HG03575 (cell line): ENCODE data around the gene SGIP1.
A peak's percentile ranks its signal among the peaks of the same experiment; 100 is the strongest.

Experiments
- ATAC-seq: cut with Tn5 transposase; IDR thresholded peaks from one replicate; pipeline ENCODE4 v1.9.1; 2021; ENCODE audit not compliant: unreplicated experiment, insufficient number of reproducible peaks, low FRiP score; ENCODE audit errors: extremely low read depth

SGIP1 gene

DNA sequence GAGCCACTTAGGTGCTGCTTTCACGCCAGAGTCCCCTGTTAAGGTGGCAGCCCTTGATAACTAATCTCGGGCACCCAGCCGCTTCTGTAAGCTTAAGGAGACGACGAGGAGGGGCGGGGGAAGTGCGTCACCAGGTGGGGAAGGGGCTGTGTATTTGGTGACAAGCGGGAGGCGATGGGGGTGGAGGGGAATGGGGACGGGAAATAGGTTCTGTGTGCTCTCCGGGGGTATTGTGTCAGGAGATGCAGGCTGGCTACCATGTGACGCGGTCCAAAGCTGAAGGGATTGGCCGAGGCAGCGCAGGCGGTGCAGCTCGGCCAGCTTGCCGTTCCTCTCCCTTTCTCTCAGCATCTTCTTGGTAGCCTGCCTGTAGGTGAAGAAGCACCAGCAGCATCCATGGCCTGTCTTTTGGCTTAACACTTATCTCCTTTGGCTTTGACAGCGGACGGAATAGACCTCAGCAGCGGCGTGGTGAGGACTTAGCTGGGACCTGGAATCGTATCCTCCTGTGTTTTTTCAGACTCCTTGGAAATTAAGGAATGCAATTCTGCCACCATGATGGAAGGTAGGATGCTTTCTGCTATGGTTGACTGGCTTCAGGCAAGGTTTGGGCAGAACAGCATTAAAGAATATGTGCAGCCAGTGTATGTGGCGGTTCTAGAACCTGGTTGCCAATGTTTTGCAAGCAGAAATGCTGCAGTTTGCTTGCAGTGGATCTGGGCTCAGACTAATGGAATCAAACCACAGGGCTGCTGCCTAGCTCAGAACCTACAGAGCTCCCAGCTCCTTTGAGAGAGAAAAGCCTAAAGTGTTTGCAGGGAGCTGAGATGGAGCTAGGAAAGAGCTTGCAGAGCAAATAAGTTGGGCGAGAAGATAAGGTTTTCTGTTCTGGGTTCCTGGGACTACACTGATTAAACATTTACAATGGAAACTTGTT lies at the start of gene SGIP1:
Gene SGIP1 (plus strand): TSS at position 350 of the 937 bp plus-strand sequence. CDS start 206 bp downstream, at position 556.
- ATAC-seq, result no peak

- ATAC-seq, result no peak
Observed at GRCh38 chr1:66489151-66489550, 44.8 kb upstream of the SGIP1 start.

- ATAC-seq, result no peak
Observed at GRCh38 chr1:66489972-66490601, 43.9 kb upstream of the SGIP1 start.

GRCh38 chr1:66490816-66491215 lies 43.1 kb upstream of the SGIP1 start:
- ATAC-seq, result peak; percentile 79

DNA sequence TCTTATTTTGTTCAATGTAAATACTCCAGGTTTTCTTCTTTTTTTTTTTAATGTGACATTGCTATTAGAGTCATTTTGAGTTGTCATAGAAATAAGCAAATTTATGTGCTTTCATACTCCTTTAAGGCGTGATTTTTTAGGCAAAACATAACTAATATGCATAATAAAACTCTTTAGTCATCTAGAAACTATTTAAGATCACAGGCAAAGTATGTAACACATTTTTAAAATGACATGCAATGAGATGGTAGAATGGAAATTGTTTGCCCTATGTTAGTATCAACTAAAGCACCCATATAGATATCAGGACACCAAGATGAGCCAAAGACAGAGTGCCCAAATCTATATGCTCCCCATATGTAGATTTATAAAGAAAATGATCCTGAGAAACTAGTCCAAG lies 41.5 kb upstream of the SGIP1 start:
- ATAC-seq, result no peak

DNA sequence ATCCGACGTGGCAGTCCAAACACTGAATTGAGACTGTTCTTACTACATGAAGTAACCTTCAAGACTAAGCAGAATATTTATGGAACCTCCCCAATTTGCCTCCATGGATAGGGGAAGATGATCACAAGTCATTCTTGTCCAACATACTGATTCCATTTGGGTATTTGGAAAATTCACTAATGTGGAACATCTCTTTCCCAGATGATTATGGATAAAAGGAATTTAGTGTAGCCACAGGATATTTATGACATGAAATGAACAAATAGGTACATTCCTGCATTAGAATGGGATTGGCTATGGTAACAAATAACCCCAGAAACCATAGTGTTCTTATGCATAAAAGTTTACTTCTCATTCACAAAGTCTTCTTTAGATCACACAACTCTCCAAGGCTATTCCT lies 40.2 kb upstream of the SGIP1 start:
- no peak for ATAC-seq

DNA sequence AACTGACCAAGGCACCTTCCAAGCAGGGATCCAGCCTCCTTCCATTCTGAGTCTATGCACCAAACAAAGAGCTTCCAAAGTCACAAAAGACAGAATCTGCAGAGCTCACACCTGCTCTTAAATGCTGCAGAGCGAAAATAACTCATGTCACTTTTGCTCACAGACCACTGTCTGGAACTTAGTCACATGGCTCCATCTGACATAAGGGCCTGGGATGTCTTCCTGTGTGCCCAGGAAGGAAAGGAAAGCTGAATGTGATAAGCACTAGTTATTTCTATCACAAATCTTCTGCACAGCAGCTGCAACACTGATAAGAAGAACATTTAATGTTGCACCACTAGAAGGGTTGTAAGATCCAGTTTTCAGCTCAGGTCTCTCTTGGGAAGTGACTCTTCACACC lies 39.5 kb upstream of the SGIP1 start:
- ATAC-seq, result no peak

DNA sequence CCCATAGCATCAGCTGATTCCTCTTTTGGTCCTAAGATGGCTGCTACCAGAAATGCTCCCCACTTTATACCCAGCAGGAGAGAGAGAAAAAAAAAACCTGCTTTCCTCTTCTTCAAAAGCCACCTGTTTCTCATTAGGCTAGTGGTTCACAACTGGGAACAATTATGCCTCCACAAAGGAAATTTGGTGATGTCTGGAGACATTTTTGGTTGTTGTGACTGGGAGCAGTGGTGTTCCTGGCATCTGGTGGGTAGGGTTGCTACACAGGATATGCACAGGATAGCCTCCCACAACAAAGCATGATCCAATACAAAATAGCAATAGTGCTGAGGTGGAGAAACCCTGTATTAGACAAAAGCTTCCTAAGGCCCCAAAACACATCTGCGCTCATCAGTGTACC lies 38.5 kb upstream of the SGIP1 start:
- no peak for ATAC-seq

DNA sequence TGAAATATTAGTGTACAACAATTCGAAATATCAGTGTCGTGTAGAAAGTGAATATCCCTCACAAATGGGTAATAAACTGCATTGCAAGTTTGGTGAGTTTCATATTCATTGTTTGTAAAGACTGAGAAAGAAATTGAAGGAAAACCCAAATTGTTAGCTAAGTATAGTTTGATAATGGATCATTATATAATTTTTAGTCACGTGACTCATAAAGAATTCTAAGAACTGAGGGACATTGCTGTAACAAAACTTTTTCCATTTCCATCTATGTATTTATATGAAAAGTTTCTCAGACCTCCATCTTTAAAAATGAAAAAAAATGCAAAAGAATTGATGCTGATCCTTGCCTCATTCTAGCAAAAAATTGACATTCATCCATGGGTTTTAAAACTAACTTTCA lies 36.0 kb upstream of the SGIP1 start:
- ATAC-seq, result no peak

DNA sequence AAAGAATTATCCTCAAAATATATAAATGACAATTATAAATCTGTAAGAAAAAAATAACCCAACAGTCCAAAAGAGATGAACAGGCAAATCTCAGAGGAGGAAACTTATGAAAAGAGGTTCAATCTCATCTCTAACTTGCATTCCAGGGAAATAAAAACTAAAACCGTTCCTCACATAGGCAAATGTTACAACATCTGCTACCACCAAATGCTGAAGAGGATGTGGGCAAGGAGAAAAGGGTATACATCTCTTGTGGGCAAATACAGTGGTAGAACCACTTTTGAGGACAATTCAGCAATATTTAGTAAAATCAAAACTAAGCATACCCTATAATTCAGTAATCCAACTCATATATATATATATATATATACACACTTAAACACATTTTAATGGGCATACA lies 33.7 kb upstream of the SGIP1 start:
- no peak for ATAC-seq

DNA sequence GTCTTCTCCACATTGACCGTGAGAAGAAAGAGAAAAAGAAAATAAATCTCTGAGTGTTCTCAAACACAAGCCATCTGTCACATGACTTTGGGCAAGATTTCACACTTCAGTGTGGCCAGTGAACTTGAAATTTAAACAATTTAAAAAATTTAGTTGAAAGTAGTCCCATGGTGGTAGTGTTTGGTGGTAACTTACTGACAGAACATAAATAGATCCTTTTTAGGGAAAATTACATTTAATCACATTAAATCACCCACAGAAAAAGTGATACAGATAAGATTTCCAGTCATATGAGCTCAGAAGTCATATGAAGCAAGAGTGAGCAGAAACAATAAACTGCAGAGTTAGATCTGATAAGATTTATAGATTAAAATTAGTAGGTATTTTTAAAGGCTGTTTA lies 31.9 kb upstream of the SGIP1 start:
- ATAC-seq, result no peak

- ATAC-seq, result peak; percentile 84
Observed at GRCh38 chr1:66503841-66504470, 30.0 kb upstream of the SGIP1 start.

DNA sequence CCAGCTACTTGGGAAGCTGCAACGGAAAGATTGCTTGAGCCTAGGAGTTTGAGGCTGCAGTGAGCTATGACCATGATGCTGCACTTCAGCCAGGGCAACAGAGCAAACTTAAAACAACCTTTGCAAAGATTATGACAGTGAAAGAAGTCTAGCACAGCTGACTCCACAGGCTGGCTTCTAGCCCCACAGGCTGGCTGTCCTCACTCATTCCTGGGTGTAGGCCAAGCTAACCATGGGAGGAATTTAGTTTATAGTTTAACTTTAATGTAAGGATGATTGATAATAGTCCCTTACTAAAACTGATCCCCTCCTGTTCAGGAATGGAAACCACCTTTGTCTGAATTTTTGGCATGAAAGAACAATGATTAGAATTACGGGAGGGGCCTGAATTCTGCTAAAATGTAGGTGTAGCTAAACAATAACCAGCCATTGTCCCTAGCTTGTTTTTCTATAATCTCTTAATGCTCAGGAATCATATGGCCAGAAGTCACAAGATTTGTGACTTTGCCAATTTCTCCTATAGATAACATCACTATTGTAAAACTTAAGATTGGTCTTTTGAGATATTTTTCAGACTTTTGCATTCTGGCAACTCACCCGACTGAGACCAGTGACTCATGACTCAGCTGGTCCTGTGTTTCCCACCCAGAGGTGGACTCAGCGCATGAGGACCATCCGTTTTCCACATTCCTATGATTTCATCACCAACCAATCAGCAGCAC lies 28.1 kb upstream of the SGIP1 start:
- ATAC-seq, result no peak

DNA sequence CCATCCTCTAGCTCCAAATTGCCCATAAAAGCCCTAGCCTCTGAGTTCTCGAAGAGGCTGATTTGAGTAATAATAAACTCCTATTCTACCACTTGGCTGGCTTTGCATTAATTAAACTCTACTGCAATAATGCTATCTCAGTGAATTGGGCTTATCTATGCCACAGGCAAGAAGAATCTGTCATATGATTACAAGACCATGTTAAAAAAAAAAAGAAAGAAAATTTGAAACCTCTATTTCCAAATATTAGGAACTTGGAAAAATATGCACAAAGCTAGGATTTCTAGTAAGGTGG lies 27.6 kb upstream of the SGIP1 start:
- ATAC-seq, result no peak

DNA sequence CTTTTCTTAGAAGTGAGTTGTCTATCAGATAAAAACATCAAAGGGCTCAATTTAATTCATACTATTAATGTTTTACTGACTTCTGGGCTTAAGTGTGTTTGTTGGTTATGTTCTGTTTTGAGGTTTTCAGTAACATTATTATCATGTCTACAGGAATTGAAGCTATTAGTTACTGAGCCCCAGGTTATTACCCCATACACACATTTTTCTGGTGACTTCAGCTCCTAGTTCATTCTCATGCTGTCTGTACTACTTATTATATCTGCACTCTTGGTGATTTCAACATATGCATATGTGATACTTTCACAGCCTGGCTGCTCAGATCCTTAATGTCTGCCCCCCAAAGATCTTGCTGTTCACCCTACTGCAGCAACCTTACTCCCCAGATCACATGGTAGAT lies 27.0 kb upstream of the SGIP1 start:
- ATAC-seq, result no peak

DNA sequence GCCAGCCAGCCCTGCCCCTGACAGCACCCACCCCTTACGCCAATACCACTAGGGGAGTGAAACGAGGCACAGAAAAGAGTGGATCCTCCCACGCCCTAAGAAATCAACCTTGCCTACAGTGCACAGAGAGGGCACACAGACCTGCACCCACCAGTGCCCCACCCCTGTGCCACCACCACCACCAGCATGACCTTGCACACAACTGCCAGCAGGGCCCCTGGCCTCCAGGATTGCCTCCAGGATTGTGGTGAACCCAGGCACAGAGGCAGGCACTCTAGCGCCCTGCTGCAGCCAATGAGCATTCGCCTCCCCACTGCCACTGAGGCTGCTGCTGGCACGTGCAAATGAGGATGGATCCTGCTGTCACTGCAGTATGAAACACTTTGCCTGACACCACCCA lies 23.5 kb upstream of the SGIP1 start:
- ATAC-seq, result no peak

- no peak for ATAC-seq
Observed at GRCh38 chr1:66511118-66511517, 22.8 kb upstream of the SGIP1 start.

- ATAC-seq, result no peak
Observed at GRCh38 chr1:66517959-66518358, 16.0 kb upstream of the SGIP1 start.

- ATAC-seq, result no peak
Observed at GRCh38 chr1:66518654-66519053, 15.3 kb upstream of the SGIP1 start.

GRCh38 chr1:66519992-66520391 lies 14.0 kb upstream of the SGIP1 start:
- no peak for ATAC-seq
